Esophagus muscularis mucosa (tissue), 4 donors: Measurements from ENCODE around the gene ZNF568. TPM values are rescaled to one million over a fixed set of nuclear protein-coding genes. Genes with fewer than 3 reads are reported as not detected.

Experiments used
- DNase-seq: peaks from one replicate; pipeline ENCODE4 v3.0.0-alpha.2; 2017; ENCODE audit errors: extremely low spot score
- H3K27ac ChIP-seq, 4 donors: fragments of 200-600 bp; sonication (generic); replicated peaks in 1 of 4; 1 replicate in 3 of 4; 2 replicates in 1 of 4; pipeline ENCODE4 v1.5.1; 2016 to 2019; ENCODE audit warnings: mild to moderate bottlenecking in 1 of 4
- H3K27me3 ChIP-seq, 4 donors: fragments of 200-600 bp; sonication (generic); one replicate each; pipeline versions ENCODE4 v1.5.1 to v1.6.0; 2016 to 2019
- H3K36me3 ChIP-seq, 4 donors: fragments of 200-600 bp; sonication (generic); one replicate each; pipeline ENCODE4 v1.5.1; 2016 to 2019
- H3K4me1 ChIP-seq, 4 donors: fragments of 200-600 bp; sonication (generic); one replicate each; pipeline ENCODE4 v1.5.1; 2016 to 2019
- H3K4me3 ChIP-seq, 4 donors: fragments of 200-600 bp; sonication (generic); 1 replicate in 2 of 4; 2 replicates in 2 of 4; pipeline ENCODE4 v1.5.1; 2016 to 2019; ENCODE audit warnings: mild to moderate bottlenecking in 4 of 4, moderate library complexity in 1 of 4
- H3K9me3 ChIP-seq, 4 donors: fragments of 200-600 bp; sonication (generic); 1 replicate in 3 of 4; 2 replicates in 1 of 4; pipeline ENCODE4 v1.5.1; 2016 to 2019
- CTCF ChIP-seq, 3 experiments: fragments of 200-600 bp in 2 of 3; fragments of 450-650 bp in 1 of 3; sonication (generic) in 2 of 3; IDR thresholded peaks; one replicate each; pipeline ENCODE4 v1.5.1; 2017 to 2019; ENCODE audit warnings: antibody characterized with exemption in 3 of 3, mild to moderate bottlenecking in 2 of 3, moderate library complexity in 1 of 3
- EP300 ChIP-seq: sonication (generic); formaldehyde crosslinking; IDR thresholded peaks from one replicate; pipeline ENCODE4 v1.6.1; 2017; ENCODE audit warnings: antibody characterized with exemption
- POLR2A ChIP-seq: fragments of 450-650 bp; IDR thresholded peaks from one replicate; pipeline ENCODE4 v1.6.1; 2017; ENCODE audit warnings: antibody characterized with exemption, moderate library complexity, mild to moderate bottlenecking, low read depth
- POLR2AphosphoS5 ChIP-seq, 2 donors: sonication (generic); formaldehyde crosslinking; IDR thresholded peaks; one replicate each; pipeline ENCODE4 v1.6.1; 2017; ENCODE audit warnings: antibody characterized with exemption in 2 of 2
- WGBS: methylation state at CpG from one replicate; pipeline ENCODE4 v1.1.5; 2018; 5-methylcytosine and 5-hydroxymethylcytosine counted together
- intact Hi-C: fragments of 100-400 bp; cut with DNase I; formaldehyde crosslinking; loops from one replicate; pipeline ENCODE4 v1.15.1; 2023
- total RNA-seq, 4 donors: library from RNA; depleted of rRNA; stranded (reverse); fragments of >200 nt; gene quantifications; one replicate each; pipeline versions ENCODE4 v1.1.0 to v1.2.1, GENCODE V29; 2016

Gene ZNF568
- total RNA-seq = 10 to 100 TPM in 3 of 4 donors, 1 to 10 TPM in 1; 9.1 to 14.7 (median 12.6) TPM

GRCh38 chr19:36915992-36916830 is at the start of gene ZNF568, which contains the start of gene ZNF829:
TSS of gene ZNF568 (plus strand) at chr19:36916332. CDS start at chr19:36922771, 6,439 bp downstream.
TSS of gene ZNF829 (minus strand) at chr19:36916291. CDS start at chr19:36915167, 1,124 bp downstream.
- H3K27me3 ChIP-seq = no peaks in the 10 kb centered on the region
- peak; percentile 98 for DNase-seq
- WGBS = under 1% methylated on average over 28 of the region's 57 CpGs
- H3K4me3 ChIP-seq = peak within 1 kb of the TSS; percentile 78 to 89 (median 86)
- peak within 1 kb of the TSS; percentile 91 to 97 (median 96) for H3K27ac ChIP-seq
- intact Hi-C loops = loop anchor here (5.0 to 10.0 kb wide), 2 partner anchors 64 to 141 kb away; partner anchors contain the start of genes ZNF345 and ZNF850
- peaks cover 14 to 57% (median 37%) of the 10 kb centered on the region in 4 donors for H3K36me3 ChIP-seq
- TF ChIP-seq CTCF (IDR thresholded peaks at IDR 0.05) (peak; percentile 57 to 68 (median 61)), POLR2A (no peak), POLR2AphosphoS5 (IDR thresholded peaks at IDR 0.05) (peak; percentile 75 to 88)
- peaks cover 12 to 21% (median 18%) of the 10 kb centered on the region in 4 donors for H3K4me1 ChIP-seq
- H3K9me3 ChIP-seq = peaks cover 0 to 6% (median 3%) of the 10 kb centered on the region in 4 donors

GRCh38 chr19:36876993-36877938 is 38.9 kb upstream of the ZNF568 start:
- Histone ChIP-seq H3K27me3 (no peaks in the 10 kb centered on the region), H3K4me1 (no peaks in the 10 kb centered on the region), H3K9me3 (peaks cover 46 to 100% (median 100%) of the 10 kb centered on the region in 4 donors), H3K4me3 (peak overlapping the region in 1 of 4 donors; percentile 1), H3K36me3 (peaks cover 58 to 80% (median 68%) of the 10 kb centered on the region in 4 donors), H3K27ac (no peak overlapping the region)
- intact Hi-C loops = loop anchor here (10.0 kb wide), 1 partner anchor 688 kb away; no protein-coding TSS in a partner anchor
- DNase-seq = no peak
- no peak for TF ChIP-seq CTCF (IDR thresholded peaks at IDR 0.05)
- TF ChIP-seq POLR2AphosphoS5 (IDR thresholded peaks at IDR 0.05) = no peak
- no peak for TF ChIP-seq POLR2A
- no peak for TF ChIP-seq EP300
- 99% methylated on average over 10 of the region's 10 CpGs for WGBS

DNA sequence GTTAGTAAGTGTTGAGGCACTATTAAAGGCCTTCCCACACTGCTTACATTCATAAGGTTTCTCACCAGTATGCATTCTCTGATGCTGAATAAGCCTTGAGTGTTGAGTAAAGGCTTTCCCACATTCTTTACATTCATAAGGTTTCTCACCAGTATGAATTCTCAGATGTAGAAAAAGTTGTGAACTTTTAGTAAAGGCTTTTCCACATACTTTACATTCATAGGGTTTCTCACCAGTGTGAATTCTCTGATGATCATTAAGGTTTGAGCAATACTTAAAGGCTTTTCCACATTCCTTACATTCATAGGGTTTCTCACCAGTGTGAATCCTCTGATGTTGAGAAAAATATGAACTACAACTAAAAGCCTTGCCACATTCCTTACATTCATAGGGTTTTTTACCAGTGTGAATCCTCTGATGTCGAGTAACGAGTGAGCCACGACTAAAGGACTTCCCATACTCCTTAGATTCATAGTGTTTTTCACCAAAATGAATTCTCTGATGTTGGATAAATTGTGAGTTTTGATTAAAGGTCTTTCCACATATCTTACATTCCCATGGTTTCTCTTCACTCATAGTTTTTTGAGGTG is 24.3 kb upstream of the ZNF568 start:
- Histone ChIP-seq H3K4me1 (no peaks in the 10 kb centered on the region), H3K27me3 (no peaks in the 10 kb centered on the region), H3K27ac (no peak overlapping the region), H3K9me3 (peaks cover 40 to 100% (median 97%) of the 10 kb centered on the region in 4 donors), H3K4me3 (peak overlapping the region in 1 of 4 donors; percentile 4), H3K36me3 (peaks cover 65 to 72% (median 70%) of the 10 kb centered on the region in 4 donors)
- intact Hi-C loops = no loop called here
- WGBS = 100% methylated on average over 3 of the region's 3 CpGs
- TF ChIP-seq CTCF (IDR thresholded peaks at IDR 0.05) = no peak
- TF ChIP-seq POLR2AphosphoS5 (IDR thresholded peaks at IDR 0.05) = no peak
- no peak for TF ChIP-seq POLR2A
- TF ChIP-seq EP300 = no peak
- DNase-seq = no peak

- Histone ChIP-seq H3K4me1 (no peaks in the 10 kb centered on the region), H3K27me3 (no peaks in the 10 kb centered on the region), H3K36me3 (peaks cover 82 to 100% (median 90%) of the 10 kb centered on the region in 4 donors), H3K4me3 (no peak overlapping the region), H3K27ac (no peak overlapping the region), H3K9me3 (peaks cover 37 to 98% (median 95%) of the 10 kb centered on the region in 4 donors)
- TF ChIP-seq EP300 (no peak), POLR2AphosphoS5 (IDR thresholded peaks at IDR 0.05) (no peak), POLR2A (no peak), CTCF (IDR thresholded peaks at IDR 0.05) (no peak)
- no peak for DNase-seq
- intact Hi-C loops = no loop called here
- WGBS = 94% methylated on average over 2 of the region's 2 CpGs
Measured at GRCh38 chr19:36894849-36895383, 21.2 kb upstream of the ZNF568 start.
